GM21576 (cell line): ENCODE measurements around the gene SSTR4.

Experiments used
- ATAC-seq: cut with Tn5 transposase; IDR thresholded peaks from one replicate; pipeline ENCODE4 v1.9.1; 2021; ENCODE audit warnings: mild to moderate bottlenecking, moderate library complexity; ENCODE audit not compliant: unreplicated experiment

The SSTR4 gene

DNA sequence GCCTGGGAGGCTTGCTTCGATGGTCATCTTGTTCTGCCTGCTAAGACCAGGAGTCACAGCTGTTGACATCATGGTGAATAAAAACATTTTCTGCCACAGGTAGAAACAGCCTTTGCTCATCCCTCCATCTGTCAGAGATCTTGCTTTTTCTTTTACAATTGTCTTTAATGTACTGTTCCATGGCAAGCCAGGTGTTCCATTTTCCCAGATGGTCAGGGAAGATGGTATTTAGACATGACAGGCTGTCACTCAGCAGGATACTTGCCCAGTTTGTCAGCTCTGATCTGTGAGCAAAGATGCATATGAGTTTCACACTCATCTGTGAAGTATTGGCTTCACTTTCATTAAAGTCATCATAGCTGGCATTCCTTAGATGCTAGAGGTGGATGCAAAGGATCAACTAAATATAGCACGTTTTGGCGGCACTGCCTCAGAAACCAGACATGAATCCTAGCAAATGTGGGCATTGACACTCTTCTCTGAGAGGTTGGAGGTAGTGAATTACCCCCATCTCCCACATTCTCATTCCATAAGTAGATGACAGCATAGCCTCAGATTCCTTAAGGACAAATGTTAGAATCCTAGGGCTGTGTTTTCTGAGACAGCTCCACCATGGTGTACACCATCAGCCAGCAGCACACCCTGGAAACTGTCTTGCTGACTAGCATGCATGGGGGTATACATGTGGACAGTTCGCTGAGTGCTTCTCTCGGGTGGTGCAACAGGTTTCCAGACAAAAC lies 4.2 kb downstream of the SSTR4 start:
- no peak for ATAC-seq

DNA sequence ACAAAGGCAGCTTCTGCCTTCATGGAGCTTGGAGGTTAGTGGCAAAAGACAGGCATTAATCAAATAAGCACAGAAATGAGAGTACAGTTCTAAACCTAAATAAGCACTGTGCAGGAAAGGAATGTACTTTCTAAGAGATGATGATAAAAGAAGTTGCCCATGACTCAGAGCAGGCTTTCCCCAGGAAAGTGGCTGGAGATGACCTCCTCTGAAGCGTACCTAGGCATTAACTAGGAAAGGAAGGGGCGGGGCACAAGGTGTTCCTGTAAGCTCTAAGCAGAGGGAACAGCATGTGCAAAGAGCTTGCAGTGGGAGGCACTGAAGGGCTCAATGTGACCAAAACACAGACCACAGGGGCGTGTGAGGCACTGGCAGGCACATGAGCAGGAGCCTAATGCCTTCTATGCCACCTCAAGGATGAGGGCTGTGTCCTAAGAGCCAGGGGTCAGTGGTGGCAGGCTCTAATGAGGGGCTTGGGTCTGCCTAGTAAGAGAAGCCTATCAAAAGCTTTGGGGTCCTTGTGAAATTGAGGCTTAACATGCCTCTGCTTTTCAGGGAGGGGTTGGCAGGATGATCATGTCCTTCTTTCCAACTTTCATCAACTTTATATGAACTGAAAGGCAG lies 4.9 kb downstream of the SSTR4 start:
- no peak for ATAC-seq

DNA sequence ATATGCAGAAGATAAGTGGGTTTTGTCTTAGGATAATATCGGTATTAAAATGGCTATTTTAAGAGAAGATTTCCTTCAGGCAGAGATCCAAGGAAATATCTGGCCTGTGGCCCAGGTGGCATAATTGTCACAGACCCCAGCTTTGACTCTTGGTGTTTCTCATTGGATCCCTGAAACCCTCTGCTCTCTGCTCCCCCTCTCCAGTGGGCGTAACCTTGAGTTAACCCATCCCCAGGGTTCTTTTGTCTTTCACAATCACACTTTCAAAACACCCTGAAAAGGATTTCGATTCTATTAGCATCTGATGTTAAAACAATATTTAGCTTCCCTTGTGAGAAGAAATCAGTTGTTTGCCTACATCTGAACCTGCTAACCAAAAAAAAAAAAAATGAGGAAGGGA lies 7.2 kb downstream of the SSTR4 start:
- ATAC-seq: no peak

DNA sequence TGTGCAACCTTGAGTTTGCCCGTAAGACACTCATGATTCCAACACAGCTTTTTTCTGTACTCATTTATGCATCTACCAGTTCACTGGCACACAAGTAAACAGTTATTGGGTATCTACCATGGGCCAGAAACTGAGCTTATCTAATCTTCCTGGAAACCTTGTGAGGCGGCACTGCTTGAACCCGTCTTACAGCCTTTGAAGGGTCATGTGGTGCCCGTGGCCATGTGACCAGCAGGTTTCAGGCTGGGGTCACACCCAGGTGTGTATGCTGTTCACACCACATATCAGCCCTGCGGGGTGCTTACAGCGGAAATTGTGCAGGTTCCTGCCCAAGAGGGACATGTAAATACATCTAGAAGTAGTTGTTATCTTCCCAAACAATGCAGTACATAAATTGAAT lies 8.3 kb downstream of the SSTR4 start:
- no peak for ATAC-seq

DNA sequence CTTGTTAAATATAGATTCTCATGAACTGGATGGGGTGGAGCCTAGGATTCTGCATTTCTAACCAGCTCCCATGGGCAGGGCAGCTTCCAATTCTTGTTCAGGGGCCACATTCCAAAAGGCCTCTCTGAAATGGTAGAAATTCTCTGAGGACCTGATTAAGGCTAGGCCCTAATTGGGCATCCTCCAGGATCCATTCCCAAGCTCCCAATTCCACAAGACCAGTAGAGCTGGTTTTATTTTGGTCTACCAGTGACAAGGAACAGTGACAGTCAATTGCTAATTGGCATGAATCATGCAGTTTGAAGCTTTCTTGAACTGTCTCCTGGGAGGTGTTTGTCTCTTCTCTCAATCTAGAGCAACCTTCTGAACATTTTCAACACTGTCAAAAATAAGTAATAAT lies 11.3 kb downstream of the SSTR4 start:
- ATAC-seq: no peak

DNA sequence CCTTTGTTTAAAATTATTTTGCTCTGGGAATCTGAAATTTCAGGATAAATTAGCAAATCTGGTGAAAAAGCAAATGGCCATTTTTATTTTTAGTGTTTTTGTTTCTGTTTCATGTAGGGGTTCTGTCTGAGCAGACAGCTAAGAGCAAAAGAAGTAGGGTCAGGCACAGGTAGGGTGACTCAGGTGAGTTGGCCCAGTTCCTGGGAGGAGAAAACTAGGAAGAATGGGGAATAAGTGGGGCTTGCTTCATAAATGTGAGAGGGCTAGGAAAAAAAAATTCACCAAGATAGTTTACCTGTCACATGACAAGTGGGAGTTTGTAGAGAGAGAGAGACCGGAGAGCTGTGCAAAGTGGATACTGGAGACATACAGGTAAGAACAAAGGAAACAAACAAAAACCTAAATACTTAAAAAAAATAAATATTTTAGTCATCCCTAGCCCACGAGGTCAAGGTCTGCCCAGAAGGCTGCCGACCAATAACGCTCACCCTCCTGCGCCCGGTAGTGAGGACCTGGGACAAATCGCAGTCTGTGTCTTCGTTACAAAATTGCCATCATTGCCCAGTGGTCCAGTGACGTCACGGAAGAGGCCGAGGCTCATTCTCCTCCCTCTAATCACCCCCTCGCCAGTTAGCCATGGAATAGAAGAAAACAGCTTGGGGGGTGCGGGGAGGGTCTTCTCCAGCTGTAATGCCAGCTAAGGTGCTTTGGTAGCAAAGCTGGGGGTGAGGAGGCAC lies 12.1 kb downstream of the SSTR4 start:
- ATAC-seq: no peak

DNA sequence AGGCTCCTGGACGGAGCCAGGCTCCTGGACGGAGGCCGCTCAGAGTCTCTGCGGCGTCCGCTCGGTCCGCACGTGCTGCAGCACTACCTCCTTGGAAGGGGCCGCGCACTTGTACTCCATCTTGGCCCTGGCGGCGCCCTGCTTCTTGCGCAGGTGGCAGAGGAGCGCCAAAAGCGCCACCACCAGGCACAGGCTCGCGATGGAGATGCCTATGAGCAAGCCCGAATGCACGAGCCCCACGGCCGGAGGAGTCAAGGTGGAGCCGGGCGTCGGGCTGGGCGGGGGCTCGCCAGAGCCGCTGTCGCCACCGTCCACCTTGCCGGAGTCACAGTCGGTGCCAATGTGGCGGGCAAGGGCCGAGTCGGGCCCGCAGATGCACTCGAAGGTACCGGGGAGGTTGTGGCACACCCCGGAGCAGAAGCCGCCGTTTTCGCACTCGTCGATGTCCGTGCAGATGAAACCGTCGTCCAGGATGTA lies 12.7 kb downstream of the SSTR4 start:
- ATAC-seq: no peak

DNA sequence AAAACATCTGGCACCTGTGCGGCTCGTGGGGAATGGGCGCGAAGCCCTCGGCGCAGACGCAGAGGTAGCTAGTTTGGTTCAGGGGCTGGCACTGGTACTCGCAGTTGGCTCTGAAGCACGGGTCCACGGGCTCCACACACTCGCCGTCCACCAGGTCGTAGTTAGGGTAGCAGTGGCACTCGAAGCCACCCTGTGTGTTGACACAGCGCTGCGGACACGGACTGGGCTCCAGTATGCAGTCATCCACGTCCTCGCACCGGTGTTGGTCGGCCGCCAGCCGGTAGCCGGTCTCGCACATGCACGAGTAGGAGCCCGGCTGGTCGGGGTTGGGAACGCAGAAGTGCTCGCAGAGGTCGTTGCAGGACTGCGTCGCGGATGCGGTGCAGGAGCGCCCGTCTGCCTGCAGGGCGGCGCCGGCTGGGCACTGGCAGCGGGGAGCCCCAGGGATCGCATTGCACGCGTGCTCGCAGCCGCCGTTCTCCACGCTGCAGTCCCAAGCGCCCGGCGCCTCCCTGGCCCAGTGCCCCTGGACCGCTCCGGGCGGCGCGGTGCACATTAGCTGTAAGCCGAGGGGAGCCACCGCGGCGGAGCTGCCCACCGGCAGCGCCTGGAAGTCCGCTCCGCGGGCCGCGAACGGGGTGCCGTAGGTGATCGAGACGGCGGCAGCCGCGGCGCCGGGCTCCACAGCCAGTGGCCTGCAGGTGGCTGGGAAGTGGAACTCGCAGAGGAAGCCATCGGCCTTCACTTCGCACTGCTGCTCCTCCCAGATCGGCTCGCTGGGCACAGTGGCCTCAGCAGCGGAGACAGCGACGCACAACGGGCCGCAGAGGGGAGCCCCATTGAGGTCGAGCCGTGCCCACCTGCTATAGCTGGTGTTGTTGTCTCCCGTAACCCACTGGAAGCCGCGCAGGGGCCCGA lies 13.4 kb downstream of the SSTR4 start:
- no peak for ATAC-seq

DNA sequence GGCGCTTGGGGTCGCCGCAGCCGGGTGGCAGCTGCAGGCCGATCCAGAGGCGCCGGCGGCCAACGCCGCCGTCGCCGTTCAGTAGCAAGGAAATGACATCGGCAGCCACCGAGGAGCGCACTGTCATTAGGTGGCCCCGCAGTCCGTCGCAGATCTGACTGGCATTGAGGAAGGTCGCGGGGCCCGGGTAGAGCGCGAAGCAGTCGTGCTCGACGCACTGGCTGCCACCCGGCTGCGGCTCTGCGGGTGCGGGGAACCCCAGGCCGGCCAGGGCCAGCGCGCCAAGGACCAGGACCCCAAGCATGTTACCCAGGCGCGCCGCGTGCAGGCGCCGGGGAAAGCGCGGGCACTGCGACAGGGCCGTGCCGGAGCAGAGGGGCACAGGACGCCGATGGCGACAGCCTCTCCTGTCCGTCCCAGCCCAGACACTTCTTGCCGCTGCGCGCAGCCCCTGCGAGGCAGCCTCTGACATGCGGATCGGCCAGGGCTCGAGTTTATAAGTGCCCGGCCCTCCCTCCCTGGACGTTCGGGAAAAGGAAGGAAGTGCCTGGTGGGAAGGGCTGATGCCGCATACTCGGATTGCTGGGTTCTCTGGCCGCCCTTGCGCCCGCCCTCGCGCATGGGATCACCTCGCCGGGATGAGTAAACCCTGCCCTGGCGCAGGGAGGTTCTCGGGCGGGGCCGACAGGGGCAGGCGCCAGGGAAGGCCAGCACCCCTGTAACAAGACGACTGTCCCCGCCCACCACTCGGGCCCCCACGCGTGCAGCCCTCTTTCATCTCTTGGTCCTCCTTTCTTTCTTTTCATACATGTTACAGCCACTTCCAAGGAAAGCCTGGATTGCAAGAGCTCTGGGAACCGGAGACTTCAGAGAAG lies 14.3 kb downstream of the SSTR4 start, which contains the start of gene THBD:
TSS of gene THBD (minus strand) at position 472 of the 875 bp plus-strand sequence. CDS start at position 304, 168 bp downstream.
- no peak for ATAC-seq

DNA sequence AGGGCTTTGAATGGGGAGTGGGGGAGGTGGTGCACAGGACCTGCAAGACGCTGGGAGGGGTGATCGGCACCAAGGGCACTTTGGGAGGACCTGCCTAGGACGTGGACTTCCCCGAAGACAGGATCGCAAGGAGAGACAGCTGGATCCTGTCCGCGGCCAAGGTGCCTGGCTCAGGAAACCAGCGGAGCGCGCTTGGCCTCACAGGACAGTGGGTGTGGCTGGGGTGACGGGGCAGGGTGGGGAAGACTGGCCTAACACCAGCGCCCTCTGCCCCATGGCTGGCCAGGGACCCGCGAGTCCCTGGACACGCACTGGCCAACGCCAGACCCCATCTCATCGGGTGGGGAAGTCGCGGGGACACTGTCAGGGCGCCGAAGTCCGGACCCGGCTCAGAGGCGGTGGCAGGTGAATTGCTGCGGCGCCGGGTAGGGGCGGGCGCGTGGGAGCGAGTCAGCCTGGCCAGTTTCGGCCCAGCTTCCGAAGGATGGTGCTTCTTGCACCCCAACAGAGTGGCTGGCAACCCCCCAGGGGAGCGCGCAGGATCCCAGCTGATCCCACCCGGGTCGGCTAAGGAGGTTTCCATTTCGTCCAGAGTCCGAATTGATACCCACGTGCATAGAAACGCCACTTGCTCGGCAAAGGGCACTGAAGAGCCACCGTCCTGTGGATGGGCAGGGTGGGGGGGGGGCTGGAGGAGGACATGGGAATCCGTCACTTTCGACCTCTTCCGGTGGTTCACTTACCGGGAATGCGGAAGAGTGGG lies 15.1 kb downstream of the SSTR4 start:
- no peak for ATAC-seq

DNA sequence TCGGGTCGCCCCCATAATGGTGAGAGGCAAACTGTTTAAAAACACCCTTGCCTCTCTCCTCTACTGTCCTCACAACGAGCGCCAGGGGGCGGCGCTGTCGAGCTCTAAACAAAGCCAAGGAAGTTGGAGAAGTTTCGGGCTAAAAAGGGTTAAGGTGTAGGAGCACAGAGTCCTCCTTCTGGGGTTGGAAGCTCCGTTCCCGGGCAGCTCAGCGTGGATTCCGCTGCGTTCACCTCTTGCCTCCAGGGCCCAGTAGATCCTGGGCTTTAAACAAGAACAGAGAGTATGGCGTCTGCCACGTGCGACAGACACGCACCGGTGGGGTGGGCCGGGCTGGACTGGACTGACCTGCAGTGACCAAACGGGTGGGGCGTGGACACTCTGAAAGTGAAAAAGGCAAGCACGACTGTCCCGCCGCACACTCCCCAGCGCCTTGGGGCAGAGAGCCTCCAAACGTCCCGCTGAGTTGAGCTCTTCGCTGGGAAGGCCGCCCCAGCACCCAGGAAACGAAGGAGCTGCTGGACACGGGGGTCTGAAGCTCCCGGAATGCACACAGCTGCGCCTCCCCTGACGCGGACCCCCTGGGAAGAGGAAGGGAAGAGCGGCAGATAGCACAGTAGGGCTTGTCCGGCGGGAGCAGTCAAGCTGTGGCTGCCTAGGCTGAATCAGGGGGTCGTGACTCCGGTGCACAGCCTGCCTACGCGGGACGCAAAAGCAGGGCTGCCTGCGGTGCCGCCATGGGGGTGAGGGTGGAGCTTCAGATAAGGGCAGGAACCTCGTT lies 15.9 kb downstream of the SSTR4 start:
- ATAC-seq: no peak

DNA sequence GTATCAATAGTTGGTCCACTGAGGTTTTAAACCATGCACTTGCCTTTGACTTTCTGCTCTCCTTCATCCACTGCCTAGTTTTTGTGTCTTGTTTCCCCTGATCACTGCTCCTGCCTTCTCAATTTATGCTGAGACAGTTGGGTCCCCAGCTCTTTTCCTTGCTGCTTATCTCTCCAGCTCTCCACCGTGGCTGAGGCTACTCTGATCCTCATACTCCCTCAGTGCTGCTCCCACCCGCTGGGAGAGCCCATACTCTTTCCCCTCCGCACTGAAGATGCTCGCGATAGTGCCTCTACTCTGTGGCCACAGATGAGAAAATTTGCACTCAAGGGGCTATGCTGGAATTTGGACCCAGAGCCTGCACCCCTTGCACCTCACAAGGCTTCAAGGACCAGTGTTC lies 17.8 kb downstream of the SSTR4 start:
- ATAC-seq: no peak

DNA sequence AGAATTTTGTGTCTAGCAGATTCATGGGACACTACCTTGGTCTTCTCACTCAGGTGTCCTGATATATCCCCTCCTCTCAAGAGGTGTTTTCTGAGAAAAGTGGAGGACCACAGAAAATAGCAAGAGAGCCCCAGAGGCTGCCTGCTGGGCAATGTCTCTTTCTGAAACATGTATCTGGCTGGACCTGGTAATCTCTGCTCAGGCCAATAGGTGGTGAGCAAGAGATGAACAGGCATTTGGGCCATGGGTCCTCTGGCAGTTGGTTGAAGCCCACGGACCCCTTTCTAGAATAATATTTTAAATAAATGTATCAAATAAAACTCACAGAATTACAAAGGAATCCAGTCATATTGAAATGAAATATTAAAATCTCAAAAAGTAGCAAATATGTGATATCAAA lies 23.1 kb downstream of the SSTR4 start:
- no peak for ATAC-seq

DNA sequence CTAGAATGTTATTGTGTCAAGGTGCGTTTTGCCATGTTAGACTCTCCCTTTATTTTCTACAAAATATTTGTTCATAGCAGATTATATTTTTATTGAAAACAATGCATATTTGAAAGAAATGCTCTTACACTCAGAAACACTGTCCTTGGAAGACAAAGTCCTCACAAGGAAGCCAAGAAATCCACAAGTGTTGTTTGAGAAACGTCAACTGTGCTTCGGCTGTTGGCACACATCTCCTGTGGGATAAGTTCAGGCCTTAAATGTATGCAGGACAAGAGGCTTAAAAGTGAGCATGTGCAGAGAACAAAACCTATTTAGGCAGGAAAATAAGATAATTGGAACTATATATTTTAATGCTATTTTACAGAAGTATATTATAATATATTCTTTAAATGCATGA lies 23.9 kb downstream of the SSTR4 start:
- ATAC-seq: no peak

DNA sequence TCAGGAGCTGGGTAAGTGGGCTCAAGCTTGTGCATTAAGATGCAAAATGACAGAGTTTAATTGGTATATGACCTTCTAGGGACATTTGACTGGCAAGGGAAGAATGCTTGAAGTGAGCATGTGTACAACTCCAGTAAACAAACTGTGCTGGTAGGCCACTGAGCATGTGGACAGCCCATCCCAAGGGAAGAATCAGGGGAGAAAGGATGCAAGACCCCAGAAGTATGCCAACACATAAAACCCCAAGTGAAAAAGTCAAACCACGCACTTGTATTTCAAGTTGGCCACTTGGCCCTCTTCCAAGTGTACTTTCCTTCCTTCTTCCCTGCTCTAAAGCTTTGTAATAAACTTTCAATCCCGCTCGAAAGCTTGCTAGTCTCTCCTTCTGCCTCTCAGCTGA lies 24.7 kb downstream of the SSTR4 start:
- ATAC-seq: no peak

DNA sequence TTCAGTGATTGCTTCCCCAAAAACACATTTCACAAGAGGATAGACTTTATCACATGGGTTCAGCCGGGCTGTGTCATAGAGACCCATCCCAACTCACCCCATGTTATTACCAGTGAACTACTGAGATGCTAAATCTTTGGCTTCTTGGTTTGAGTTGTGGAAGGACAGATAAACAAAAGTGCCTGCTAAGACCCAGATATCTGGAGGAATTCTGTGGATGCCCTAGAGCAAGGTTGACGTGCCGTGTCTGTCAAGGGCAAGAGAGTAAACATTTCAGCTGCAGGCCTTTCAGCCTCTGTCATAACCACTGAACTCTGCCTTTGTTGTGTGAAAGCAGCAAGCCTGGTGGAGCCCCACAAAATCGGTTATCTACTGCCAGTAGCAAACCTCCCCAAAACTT lies 25.5 kb downstream of the SSTR4 start:
- ATAC-seq: no peak

DNA sequence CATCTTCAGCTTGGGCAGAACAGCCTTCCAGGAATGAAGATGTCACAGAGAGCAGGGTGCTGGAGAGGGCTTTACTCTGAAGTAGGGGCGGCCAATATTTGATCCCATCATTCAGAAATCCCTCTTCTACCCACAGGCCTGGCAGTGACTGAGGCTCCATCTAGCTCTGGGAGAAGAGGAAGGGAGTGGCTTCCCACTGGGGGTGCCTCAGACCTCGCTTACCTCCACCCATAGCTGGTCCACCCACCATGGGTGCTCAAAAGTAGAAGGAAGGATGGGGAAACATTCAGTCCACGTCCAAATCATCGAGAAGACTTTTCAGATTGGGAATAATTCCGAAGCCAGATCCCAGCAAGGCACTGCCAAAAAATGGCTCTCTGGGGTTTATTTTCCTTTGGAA lies 26.1 kb downstream of the SSTR4 start:
- ATAC-seq: no peak
